Activated CD8-positive, alpha-beta T cell treated with anti-CD3 and anti-CD28 coated beads for 36 hours (primary cell): ENCODE results near the gene SIK3. TPM values are rescaled to one million over a fixed set of nuclear protein-coding genes. Genes with fewer than 3 reads are reported as not detected.

ENCODE experiments used
- ATAC-seq: fragments of 200-7000 bp; cut with Tn5 transposase; one replicate; pipeline ENCODE4 v1.10.0; 2021; ENCODE audit warnings: mild to moderate bottlenecking, moderate library complexity
- CTCF ChIA-PET: fragments of 350-600 bp; sonication (Branson Sonifier 250); formaldehyde crosslinking; loops from one replicate; lab custom pipeline; 2021; ENCODE audit warnings: antibody characterized with exemption; lab: Charles Lee
- POLR2A ChIA-PET: fragments of 350-600 bp; sonication (Branson Sonifier 250); formaldehyde crosslinking; loops from one replicate; lab custom pipeline; 2021; ENCODE audit warnings: antibody characterized with exemption; lab: Charles Lee
- DNase-seq: peaks from one replicate; pipeline ENCODE4 v3.0.0-alpha.2; 2020
- H3K27ac Mint-ChIP-seq: one replicate; pipeline ENCODE4 v1.8.0; 2021; ENCODE audit warnings: mild to moderate bottlenecking, mixed read lengths
- H3K27me3 Mint-ChIP-seq: one replicate; pipeline ENCODE4 v1.8.0; 2021; ENCODE audit warnings: mixed read lengths
- H3K36me3 Mint-ChIP-seq: one replicate; pipeline ENCODE4 v1.8.0; 2021; ENCODE audit warnings: low read depth, mixed read lengths
- H3K4me1 Mint-ChIP-seq: one replicate; pipeline ENCODE4 v1.8.0; 2021; ENCODE audit warnings: low read depth, mixed read lengths
- H3K4me3 Mint-ChIP-seq: one replicate; pipeline ENCODE4 v1.8.0; 2021; ENCODE audit warnings: mild to moderate bottlenecking, moderate library complexity, mixed read lengths
- H3K9me3 Mint-ChIP-seq: one replicate; pipeline ENCODE4 v1.8.0; 2021; ENCODE audit warnings: mixed read lengths
- intact Hi-C: fragments of 100-400 bp; cut with micrococcal nuclease; formaldehyde crosslinking; loops from one replicate; pipeline ENCODE4 v1.10.0; 2022
- total RNA-seq, 2 experiments: library from RNA; stranded (reverse); gene quantifications; one replicate each; pipeline ENCODE4 v1.2.3, GENCODE V29; 2021
- TF ChIP-seq, protein P1 (sequence below): fragments of 200-600 bp; IDR thresholded peaks from one replicate; pipeline ENCODE4 v1.8.0; 2022; ENCODE audit warnings: antibody characterized with exemption, mild to moderate bottlenecking

SIK3 gene
- total RNA-seq, 2 experiments from 2014 or later: 18.7 to 24.1 TPM

DNA sequence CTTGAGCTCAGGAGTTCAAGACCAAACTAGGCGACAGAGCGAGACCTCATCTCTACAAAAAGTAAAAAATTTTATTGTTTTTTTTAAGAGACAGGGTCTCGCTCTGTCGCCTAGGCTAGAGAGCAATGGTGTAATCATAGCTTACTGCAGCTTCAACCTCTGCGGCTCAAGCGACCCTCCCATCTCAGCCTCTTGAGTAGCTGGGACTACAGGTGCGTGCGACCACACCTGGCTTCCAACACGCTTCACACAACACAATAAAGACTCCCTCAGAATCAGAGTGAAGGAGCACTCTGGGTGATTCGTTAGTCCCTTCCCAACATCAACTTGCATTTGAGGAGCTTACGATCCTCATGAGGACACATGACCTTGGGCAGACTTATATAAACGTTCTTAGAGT, 181.3 kb downstream of the SIK3 start:
- Mint-ChIP-seq H3K4me3 (no peak overlapping the region), H3K36me3 (peaks cover 1% of the 10 kb centered on the region), H3K27ac (no peak overlapping the region), H3K9me3 (no peaks in the 10 kb centered on the region), H3K4me1 (peaks cover 11% of the 10 kb centered on the region), H3K27me3 (no peaks in the 10 kb centered on the region)
- no peak for ATAC-seq
- intact Hi-C loops: no loop called here
- TF ChIP-seq, protein P1, sequence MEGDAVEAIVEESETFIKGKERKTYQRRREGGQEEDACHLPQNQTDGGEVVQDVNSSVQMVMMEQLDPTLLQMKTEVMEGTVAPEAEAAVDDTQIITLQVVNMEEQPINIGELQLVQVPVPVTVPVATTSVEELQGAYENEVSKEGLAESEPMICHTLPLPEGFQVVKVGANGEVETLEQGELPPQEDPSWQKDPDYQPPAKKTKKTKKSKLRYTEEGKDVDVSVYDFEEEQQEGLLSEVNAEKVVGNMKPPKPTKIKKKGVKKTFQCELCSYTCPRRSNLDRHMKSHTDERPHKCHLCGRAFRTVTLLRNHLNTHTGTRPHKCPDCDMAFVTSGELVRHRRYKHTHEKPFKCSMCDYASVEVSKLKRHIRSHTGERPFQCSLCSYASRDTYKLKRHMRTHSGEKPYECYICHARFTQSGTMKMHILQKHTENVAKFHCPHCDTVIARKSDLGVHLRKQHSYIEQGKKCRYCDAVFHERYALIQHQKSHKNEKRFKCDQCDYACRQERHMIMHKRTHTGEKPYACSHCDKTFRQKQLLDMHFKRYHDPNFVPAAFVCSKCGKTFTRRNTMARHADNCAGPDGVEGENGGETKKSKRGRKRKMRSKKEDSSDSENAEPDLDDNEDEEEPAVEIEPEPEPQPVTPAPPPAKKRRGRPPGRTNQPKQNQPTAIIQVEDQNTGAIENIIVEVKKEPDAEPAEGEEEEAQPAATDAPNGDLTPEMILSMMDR: no peak
- CTCF ChIA-PET: interaction anchor here (1.0 to 3.3 kb wide), 5 partner anchors 9 to 189 kb away, joined by 3 to 14 read pairs (median 10); no protein-coding TSS in a partner anchor
- no peak for DNase-seq
- POLR2A ChIA-PET: no interaction called here

DNA sequence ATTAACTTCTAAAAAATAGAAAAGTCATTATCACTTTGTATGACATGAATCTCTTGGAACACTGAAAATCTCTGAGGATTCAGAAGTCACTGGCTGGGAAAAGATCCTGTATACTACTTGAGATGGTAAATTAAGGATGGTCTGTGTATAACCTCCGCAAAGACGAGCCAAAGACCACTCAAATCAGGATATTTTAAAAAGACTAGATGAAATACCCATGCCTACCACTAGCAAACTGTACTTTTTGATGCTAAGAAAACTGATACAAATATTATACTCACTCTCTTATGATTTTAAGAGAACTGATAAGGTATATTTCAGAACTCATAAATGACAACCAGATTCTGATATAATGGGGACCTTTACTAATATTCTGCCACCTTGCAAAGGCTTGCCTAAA, 182.2 kb downstream of the SIK3 start:
- Mint-ChIP-seq H3K36me3 (peaks cover 1% of the 10 kb centered on the region), H3K27me3 (no peaks in the 10 kb centered on the region), H3K4me1 (peaks cover 11% of the 10 kb centered on the region), H3K9me3 (no peaks in the 10 kb centered on the region), H3K4me3 (no peak overlapping the region), H3K27ac (no peak overlapping the region)
- ChIA-PET POLR2A (no interaction called here), CTCF (interaction anchor here (1.0 to 3.3 kb wide), 3 partner anchors 10 to 190 kb away, joined by 3 to 14 read pairs (median 11); no protein-coding TSS in a partner anchor)
- ATAC-seq (no peak), DNase-seq (no peak)
- TF ChIP-seq, protein P1: no peak
- intact Hi-C loops: no loop called here

DNA sequence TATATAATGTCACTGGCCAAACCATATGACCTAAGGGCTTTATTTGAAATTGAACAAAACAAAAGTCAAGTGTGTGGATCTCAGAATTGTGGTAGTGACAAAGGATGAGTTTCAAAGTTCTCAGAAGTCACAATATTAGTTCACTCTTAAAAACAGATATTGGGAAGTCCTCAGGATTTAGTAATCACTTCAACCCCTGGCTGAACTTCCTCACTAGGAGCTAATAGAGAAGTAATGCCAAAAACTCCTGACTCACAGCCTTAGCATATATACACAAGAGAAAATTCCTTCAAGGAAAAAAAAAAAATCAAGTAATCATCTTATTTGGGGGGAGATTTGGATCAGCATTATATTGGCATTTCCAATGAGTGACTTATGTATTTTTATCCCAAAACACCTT, 185.2 kb downstream of the SIK3 start:
- Mint-ChIP-seq H3K4me1 (peaks cover 18% of the 10 kb centered on the region), H3K4me3 (no peak overlapping the region), H3K27ac (no peak overlapping the region), H3K9me3 (no peaks in the 10 kb centered on the region), H3K36me3 (peaks cover 4% of the 10 kb centered on the region), H3K27me3 (no peaks in the 10 kb centered on the region)
- intact Hi-C loops: no loop called here
- TF ChIP-seq, protein P1: no peak
- no peak for DNase-seq
- ChIA-PET POLR2A (no interaction called here), CTCF (interaction anchor here (1.2 kb wide), 1 partner anchor 14 kb away, joined by 3 read pairs; no protein-coding TSS in a partner anchor)
- no peak for ATAC-seq

DNA sequence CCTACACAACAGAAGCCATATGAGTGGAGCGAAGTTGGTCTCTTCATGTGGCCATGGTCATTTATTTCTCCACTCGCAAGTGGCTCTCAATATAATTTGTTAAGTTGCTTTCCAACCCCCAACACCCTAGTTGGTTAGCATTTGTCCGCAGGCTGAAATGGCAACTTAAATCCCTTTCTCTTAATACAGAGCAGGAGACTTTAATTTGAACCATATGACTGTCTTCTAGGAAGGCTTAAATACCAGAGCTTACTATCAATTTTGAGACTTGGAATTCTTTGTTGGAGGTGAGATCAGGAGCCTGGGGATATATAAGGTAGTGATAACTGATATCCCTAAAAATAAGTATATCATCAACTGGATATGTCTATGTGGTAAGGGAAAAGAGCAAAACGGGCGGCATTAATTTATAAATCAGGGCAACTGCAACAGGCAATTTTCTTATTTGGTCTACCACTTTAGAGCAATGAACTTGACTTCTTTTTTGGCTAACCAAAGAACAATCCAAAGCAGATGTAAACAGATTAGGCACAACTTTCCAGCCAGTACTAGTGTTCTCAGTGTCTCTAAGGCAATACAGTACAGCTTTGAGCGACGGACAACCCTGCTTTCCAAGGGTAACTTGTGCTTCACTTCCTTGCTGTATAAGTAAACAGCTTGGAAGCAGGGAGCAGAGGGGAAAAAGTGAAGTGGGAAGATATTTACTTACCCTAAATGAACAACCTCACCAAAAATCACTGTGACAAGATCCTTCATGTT, 186.1 kb downstream of the SIK3 start:
- Mint-ChIP-seq H3K27ac (no peak overlapping the region), H3K36me3 (peaks cover 4% of the 10 kb centered on the region), H3K9me3 (no peaks in the 10 kb centered on the region), H3K4me3 (no peak overlapping the region), H3K4me1 (peaks cover 20% of the 10 kb centered on the region), H3K27me3 (no peaks in the 10 kb centered on the region)
- ChIA-PET CTCF (interaction anchor here (0.6 kb wide), 1 partner anchor 13 kb away, joined by 3 read pairs; no protein-coding TSS in a partner anchor), POLR2A (interaction anchor here (0.7 kb wide), 1 partner anchor 13 kb away, joined by 3 read pairs; no protein-coding TSS in a partner anchor)
- no peak for DNase-seq
- no peak for ATAC-seq
- intact Hi-C loops: no loop called here
- TF ChIP-seq, protein P1: no peak

DNA sequence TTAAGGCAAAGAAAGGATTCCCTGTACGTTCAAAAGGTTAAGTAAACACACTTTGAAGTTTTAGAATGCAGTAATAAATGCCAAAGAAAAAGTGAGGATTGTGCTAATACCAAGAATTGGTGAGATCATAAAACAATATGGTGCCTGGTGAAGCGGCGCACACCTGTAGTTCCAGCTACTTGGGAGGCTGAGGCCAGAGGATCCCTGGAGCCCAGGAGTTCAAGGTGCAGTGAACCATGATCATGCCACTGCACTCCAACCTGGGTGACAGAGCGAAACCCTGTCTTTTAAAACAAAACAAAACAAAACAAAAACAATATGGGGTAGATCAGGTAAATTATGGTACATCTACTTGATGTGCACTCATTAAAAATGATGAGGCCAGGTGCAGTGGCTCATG, 187.4 kb downstream of the SIK3 start:
- H3K4me1 Mint-ChIP-seq: peaks cover 20% of the 10 kb centered on the region
- H3K9me3 Mint-ChIP-seq: no peaks in the 10 kb centered on the region
- peaks cover 6% of the 10 kb centered on the region for H3K36me3 Mint-ChIP-seq
- DNase-seq: no peak
- intact Hi-C loops: no loop called here
- H3K27me3 Mint-ChIP-seq: no peaks in the 10 kb centered on the region
- CTCF ChIA-PET: interaction anchor here (0.9 to 1.5 kb wide), 2 partner anchors 9 to 30 kb away, joined by 3 read pairs; no protein-coding TSS in a partner anchor
- TF ChIP-seq, protein P1: no peak
- ATAC-seq: no peak
- no peak overlapping the region for H3K27ac Mint-ChIP-seq
- POLR2A ChIA-PET: no interaction called here
- H3K4me3 Mint-ChIP-seq: no peak overlapping the region
